Measurements from ENCODE around the gene NME1.
A peak's percentile ranks its signal among the peaks of the same experiment; 100 is the strongest.
"Not testable (repeated sequence)": the region's sequence is repeated elsewhere in the genome, so short reads cannot be mapped to it uniquely, and the experiment has no call there.

NME1 gene

GRCh38 chr17:51153210-51154072, at the start of gene NME1:
NME1 (plus strand) TSS chr17:51153559; CDS start chr17:51155655, 2,096 bp downstream.
- DNase-seq = peak; percentile 98 to 99

- no peak for DNase-seq
Measured at GRCh38 chr17:51107778-51108177, 45.6 kb upstream of the NME1 start.

- DNase-seq = not testable (repeated sequence)
Measured at GRCh38 chr17:51112303-51113222, 40.8 kb upstream of the NME1 start.

GRCh38 chr17:51115179-51115578, 38.2 kb upstream of the NME1 start:
- no peak for DNase-seq

- no peak for DNase-seq
Measured at GRCh38 chr17:51118330-51119195, 34.8 kb upstream of the NME1 start.

- peak; percentile 23 to 30 for DNase-seq
Measured at GRCh38 chr17:51119415-51120356, 33.7 kb upstream of the NME1 start.

GRCh38 chr17:51120357-51120738, 33.0 kb upstream of the NME1 start:
- no peak for DNase-seq

- DNase-seq = peak; percentile 86 to 93
Measured at GRCh38 chr17:51120739-51121619, 32.4 kb upstream of the NME1 start, which contains the start of gene SPAG9. SPAG9 (minus strand) TSS chr17:51120868; CDS start chr17:51120656, 212 bp downstream.

GRCh38 chr17:51121620-51122472, 31.5 kb upstream of the NME1 start:
- peak; percentile 35 to 60 for DNase-seq

- DNase-seq = not testable (repeated sequence)
Measured at GRCh38 chr17:51122473-51123115, 30.8 kb upstream of the NME1 start.

GRCh38 chr17:51124640-51125503, 28.5 kb upstream of the NME1 start:
- DNase-seq = no peak

- no peak for DNase-seq
Measured at GRCh38 chr17:51128076-51128475, 25.3 kb upstream of the NME1 start.

- no peak for DNase-seq
Measured at GRCh38 chr17:51132964-51133319, 20.4 kb upstream of the NME1 start.

GRCh38 chr17:51133365-51133764, 20.0 kb upstream of the NME1 start:
- DNase-seq = no peak

- no peak for DNase-seq
Measured at GRCh38 chr17:51135956-51136355, 17.4 kb upstream of the NME1 start.

GRCh38 chr17:51142597-51142996, 10.8 kb upstream of the NME1 start:
- no peak for DNase-seq

- DNase-seq = no peak
Measured at GRCh38 chr17:51144266-51145022, 8.9 kb upstream of the NME1 start.

All from hippocampal formation (tissue), 2 donors.